ENCODE measurements around the gene INHBB. TPM values are rescaled to one million over a fixed set of nuclear protein-coding genes. Genes with fewer than 3 reads are reported as not detected.

INHBB gene
- total RNA-seq (1 to 10 TPM; 1.4 to 2.5 (median 2.0) TPM), polyA plus RNA-seq (2.4 TPM)
- long read RNA-seq, donor 1, partial matches to known transcripts: 0 of 1 reads
- long read RNA-seq, donor 1, other reads (novel, unspliced or antisense): 1 of 1 reads
- long read RNA-seq, donor 2, partial matches to known transcripts: 0 of 1 reads
- long read RNA-seq, donor 2, other reads (novel, unspliced or antisense): 1 of 1 reads
- long read RNA-seq, donor 3: 0 reads
- long read RNA-seq, donor 4, partial matches to known transcripts: 0 of 1 reads
- long read RNA-seq, donor 4, other reads (novel, unspliced or antisense): 1 of 1 reads

- WGBS: 2% methylated on average over 95 of the region's 99 CpGs
- DNase-seq: peak in 1 of 3 donors; percentile 66
- Histone ChIP-seq H3K9me3 (ENCODE audit: control insufficient read depth, low read length) (no peaks in the 10 kb centered on the region), H3K27ac (ENCODE audit: low read length) (no peak within 1 kb of the TSS), H3K4me1 (ENCODE audit: control insufficient read depth, insufficient read depth, low read length) (peaks cover 1% of the 10 kb centered on the region), H3K4me3 (ENCODE audit: low read length) (peak within 1 kb of the TSS; percentile 71), H3K27me3 (ENCODE audit: control insufficient read depth, insufficient read depth) (no peaks in the 10 kb centered on the region)
- ATAC-seq: no peak
- intact Hi-C loops (cut with DNase I): loop anchor here in 3 of 4 donors (5.0 to 10.0 kb wide), 5 partner anchors 169 to 739 kb away; no protein-coding TSS in a partner anchor
Observed at GRCh38 chr2:120346026-120346666, at the start of gene INHBB. TSS of gene INHBB (plus strand) at chr2:120346136. CDS start at chr2:120346189, 53 bp downstream.

DNA sequence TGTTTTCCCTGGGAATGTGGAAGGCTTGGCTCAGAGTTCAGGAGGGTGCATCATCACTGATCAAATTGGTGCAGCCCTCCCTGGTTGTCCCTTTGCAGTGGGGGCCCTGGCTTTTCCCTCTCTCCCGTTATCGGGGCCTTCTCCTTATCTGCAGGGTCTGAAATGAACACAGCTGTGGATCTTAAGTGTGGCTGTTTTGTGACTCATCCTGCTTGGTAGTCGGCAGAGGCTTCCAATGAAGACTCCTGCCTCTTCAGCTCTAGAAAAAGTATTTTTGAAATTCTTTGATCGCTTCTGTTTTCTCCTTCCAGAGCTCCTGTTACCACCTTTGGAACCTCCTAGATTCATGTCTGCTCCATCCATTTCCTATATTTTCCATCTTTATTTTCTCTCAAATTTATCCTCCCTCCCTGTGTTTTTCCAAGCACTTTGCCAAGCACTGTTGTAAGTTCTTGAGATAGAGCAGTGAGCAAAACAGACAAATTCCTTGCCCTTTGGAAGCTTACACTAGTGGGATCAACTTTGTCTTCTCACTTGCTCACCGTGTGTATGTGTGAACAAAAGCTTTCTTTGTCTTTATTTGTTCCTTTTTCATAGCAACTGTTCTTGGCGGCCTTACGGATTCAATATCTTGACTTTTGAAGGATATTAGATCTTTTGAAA lies 47.6 kb upstream of the INHBB start:
- WGBS: 63% methylated on average over 7 of the region's 7 CpGs
- Histone ChIP-seq H3K4me3 (ENCODE audit: low read length) (no peak overlapping the region), H3K27me3 (ENCODE audit: control insufficient read depth, insufficient read depth) (no peaks in the 10 kb centered on the region), H3K4me1 (ENCODE audit: control insufficient read depth, insufficient read depth, low read length) (no peaks in the 10 kb centered on the region), H3K9me3 (ENCODE audit: control insufficient read depth, low read length) (no peaks in the 10 kb centered on the region), H3K27ac (ENCODE audit: low read length) (no peak overlapping the region)
- DNase-seq (no peak), ATAC-seq (peak in 1 of 2 donors; percentile 44)
- intact Hi-C loops (cut with DNase I): no loop called here

GRCh38 chr2:120299004-120299403 lies 46.9 kb upstream of the INHBB start:
- 96% methylated on average over 9 of the region's 9 CpGs for WGBS

GRCh38 chr2:120299561-120299960 lies 46.4 kb upstream of the INHBB start:
- Histone ChIP-seq H3K27ac (ENCODE audit: low read length) (no peak overlapping the region), H3K27me3 (ENCODE audit: control insufficient read depth, insufficient read depth) (no peaks in the 10 kb centered on the region), H3K4me3 (ENCODE audit: low read length) (no peak overlapping the region), H3K9me3 (ENCODE audit: control insufficient read depth, low read length) (no peaks in the 10 kb centered on the region), H3K4me1 (ENCODE audit: control insufficient read depth, insufficient read depth, low read length) (no peaks in the 10 kb centered on the region)
- no peak for DNase-seq
- WGBS: 98% methylated on average over 6 of the region's 6 CpGs
- intact Hi-C loops (cut with DNase I): no loop called here
- no peak for ATAC-seq

More at GRCh38 chr2:120299004-120299403, 46.9 kb upstream of the INHBB start:
- no peak for ATAC-seq
- intact Hi-C loops (cut with DNase I): no loop called here
- H3K4me1 ChIP-seq (ENCODE audit: control insufficient read depth, insufficient read depth, low read length): no peaks in the 10 kb centered on the region
- H3K9me3 ChIP-seq (ENCODE audit: control insufficient read depth, low read length): no peaks in the 10 kb centered on the region
- no peak overlapping the region for H3K4me3 ChIP-seq (ENCODE audit: low read length)
- no peak overlapping the region for H3K27ac ChIP-seq (ENCODE audit: low read length)
- DNase-seq: no peak
- no peaks in the 10 kb centered on the region for H3K27me3 ChIP-seq (ENCODE audit: control insufficient read depth, insufficient read depth)

- Histone ChIP-seq H3K27me3 (ENCODE audit: control insufficient read depth, insufficient read depth) (no peaks in the 10 kb centered on the region), H3K9me3 (ENCODE audit: control insufficient read depth, low read length) (no peaks in the 10 kb centered on the region), H3K27ac (ENCODE audit: low read length) (no peak overlapping the region), H3K4me1 (ENCODE audit: control insufficient read depth, insufficient read depth, low read length) (no peaks in the 10 kb centered on the region), H3K4me3 (ENCODE audit: low read length) (no peak overlapping the region)
- DNase-seq (no peak), ATAC-seq (no peak)
- WGBS: 88% methylated on average over 10 of the region's 10 CpGs
- intact Hi-C loops (cut with DNase I): no loop called here
Observed at GRCh38 chr2:120300385-120300784, 45.6 kb upstream of the INHBB start.

DNA sequence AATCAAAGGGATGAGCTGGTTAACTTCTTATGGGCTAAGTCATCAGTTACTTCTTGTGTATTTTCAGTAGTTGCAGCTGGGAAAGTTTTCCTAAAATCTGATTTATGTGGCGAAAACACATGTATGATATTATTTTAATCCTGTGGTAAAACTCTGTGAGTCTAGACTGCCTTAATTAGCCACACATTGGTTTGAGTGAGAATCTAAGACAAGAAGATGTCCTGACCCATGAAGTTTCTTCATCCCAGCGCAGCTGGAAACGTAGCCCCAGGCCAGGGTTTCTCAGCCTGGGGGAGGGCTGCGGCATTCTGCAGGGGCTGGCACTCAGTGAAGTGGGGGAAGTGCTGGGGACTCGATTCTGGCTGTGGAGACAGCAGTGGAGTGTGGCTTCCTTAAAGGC lies 44.7 kb upstream of the INHBB start:
- no peak overlapping the region for H3K4me3 ChIP-seq (ENCODE audit: low read length)
- no peaks in the 10 kb centered on the region for H3K4me1 ChIP-seq (ENCODE audit: control insufficient read depth, insufficient read depth, low read length)
- no peak overlapping the region for H3K27ac ChIP-seq (ENCODE audit: low read length)
- no peak for ATAC-seq
- no peaks in the 10 kb centered on the region for H3K27me3 ChIP-seq (ENCODE audit: control insufficient read depth, insufficient read depth)
- no peak for DNase-seq
- no peaks in the 10 kb centered on the region for H3K9me3 ChIP-seq (ENCODE audit: control insufficient read depth, low read length)
- intact Hi-C loops (cut with DNase I): no loop called here
- 95% methylated on average over 5 of the region's 5 CpGs for WGBS

DNA sequence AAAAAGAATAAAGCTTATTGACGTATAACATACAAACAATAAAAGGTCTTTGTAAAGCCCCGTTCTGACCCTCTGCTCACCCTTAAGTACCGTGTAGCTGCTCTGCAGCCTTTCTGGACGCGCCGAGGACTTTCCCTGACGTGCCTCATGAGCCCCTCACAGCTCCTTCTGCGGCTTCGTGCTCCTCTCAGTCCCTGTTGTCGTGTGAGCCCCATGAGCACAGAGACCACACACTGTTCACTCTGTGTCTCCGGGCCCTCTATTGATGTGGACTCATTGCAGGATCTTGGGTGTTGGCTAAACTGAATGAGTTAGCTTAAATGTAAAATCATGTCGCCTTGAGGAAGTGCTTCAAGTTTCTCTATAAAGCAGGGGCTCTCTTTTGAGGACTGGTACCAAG lies 43.6 kb upstream of the INHBB start:
- WGBS: 91% methylated on average over 12 of the region's 12 CpGs
- Histone ChIP-seq H3K27me3 (ENCODE audit: control insufficient read depth, insufficient read depth) (no peaks in the 10 kb centered on the region), H3K4me1 (ENCODE audit: control insufficient read depth, insufficient read depth, low read length) (no peaks in the 10 kb centered on the region), H3K9me3 (ENCODE audit: control insufficient read depth, low read length) (no peaks in the 10 kb centered on the region), H3K4me3 (ENCODE audit: low read length) (no peak overlapping the region), H3K27ac (ENCODE audit: low read length) (no peak overlapping the region)
- ATAC-seq: no peak
- DNase-seq: no peak
- intact Hi-C loops (cut with DNase I): no loop called here

DNA sequence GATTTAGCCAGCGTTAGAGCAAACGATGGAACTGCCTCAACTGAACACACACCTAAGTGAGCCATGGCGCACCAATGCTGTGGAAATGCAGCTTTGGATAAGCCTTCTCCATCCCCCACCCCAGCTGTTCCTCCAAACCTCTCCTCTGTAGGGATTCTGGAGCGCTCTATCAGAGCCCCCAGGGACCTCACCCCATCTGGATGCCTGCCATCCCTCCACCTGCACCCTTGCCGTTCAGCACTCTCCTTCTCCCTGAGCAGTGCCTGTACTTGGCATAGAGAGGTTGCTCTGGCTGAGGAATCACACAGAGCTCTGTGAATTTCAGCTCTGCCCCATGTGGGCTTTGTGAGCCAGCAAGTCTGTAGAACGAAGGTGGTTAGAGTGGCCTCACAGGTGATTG lies 42.8 kb upstream of the INHBB start:
- intact Hi-C loops (cut with DNase I): no loop called here
- H3K4me1 ChIP-seq (ENCODE audit: control insufficient read depth, insufficient read depth, low read length): no peaks in the 10 kb centered on the region
- no peak for ATAC-seq
- no peaks in the 10 kb centered on the region for H3K27me3 ChIP-seq (ENCODE audit: control insufficient read depth, insufficient read depth)
- no peak overlapping the region for H3K27ac ChIP-seq (ENCODE audit: low read length)
- H3K4me3 ChIP-seq (ENCODE audit: low read length): no peak overlapping the region
- 79% methylated on average over 6 of the region's 6 CpGs for WGBS
- DNase-seq: no peak
- H3K9me3 ChIP-seq (ENCODE audit: control insufficient read depth, low read length): no peaks in the 10 kb centered on the region

DNA sequence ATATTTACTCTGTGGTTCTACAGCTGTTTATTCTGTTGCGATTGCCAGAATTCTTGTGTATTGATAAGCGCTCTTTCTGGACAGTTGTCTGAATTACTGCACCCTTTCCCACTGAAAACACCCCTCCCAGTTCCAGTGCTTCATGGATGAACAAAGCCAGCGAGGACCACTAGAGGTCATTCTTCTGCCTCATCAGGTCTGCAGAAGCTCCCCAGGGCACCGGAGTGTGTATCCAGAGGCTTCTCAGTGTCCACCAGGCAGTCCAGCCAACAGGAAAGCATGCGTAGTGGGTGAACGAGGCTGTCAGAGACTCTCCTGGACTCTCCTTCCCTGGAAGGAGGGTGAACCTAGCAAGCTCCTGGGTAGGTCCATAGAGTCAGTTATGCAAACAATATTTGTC lies 40.6 kb upstream of the INHBB start:
- peak in 1 of 2 donors; percentile 39 for ATAC-seq
- no peaks in the 10 kb centered on the region for H3K27me3 ChIP-seq (ENCODE audit: control insufficient read depth, insufficient read depth)
- no peak overlapping the region for H3K27ac ChIP-seq (ENCODE audit: low read length)
- intact Hi-C loops (cut with DNase I): no loop called here
- no peak for DNase-seq
- 50% methylated on average over 6 of the region's 6 CpGs for WGBS
- no peaks in the 10 kb centered on the region for H3K4me1 ChIP-seq (ENCODE audit: control insufficient read depth, insufficient read depth, low read length)
- no peak overlapping the region for H3K4me3 ChIP-seq (ENCODE audit: low read length)
- no peaks in the 10 kb centered on the region for H3K9me3 ChIP-seq (ENCODE audit: control insufficient read depth, low read length)

- Histone ChIP-seq H3K4me3 (ENCODE audit: low read length) (no peak overlapping the region), H3K9me3 (ENCODE audit: control insufficient read depth, low read length) (no peaks in the 10 kb centered on the region), H3K4me1 (ENCODE audit: control insufficient read depth, insufficient read depth, low read length) (no peaks in the 10 kb centered on the region), H3K27ac (ENCODE audit: low read length) (no peak overlapping the region), H3K27me3 (ENCODE audit: control insufficient read depth, insufficient read depth) (no peaks in the 10 kb centered on the region)
- intact Hi-C loops (cut with DNase I): no loop called here
- no peak for DNase-seq
- ATAC-seq: no peak
- 93% methylated on average over 5 of the region's 5 CpGs for WGBS
Observed at GRCh38 chr2:120305937-120306490, 39.9 kb upstream of the INHBB start.

- ATAC-seq (peak in 1 of 2 donors; percentile 32), DNase-seq (peak in 1 of 3 donors; percentile 38)
- no peak overlapping the region for H3K4me3 ChIP-seq (ENCODE audit: low read length)
- intact Hi-C loops (cut with DNase I): no loop called here
- no peaks in the 10 kb centered on the region for H3K27me3 ChIP-seq (ENCODE audit: control insufficient read depth, insufficient read depth)
- WGBS: 61% methylated on average over 7 of the region's 7 CpGs
- H3K27ac ChIP-seq (ENCODE audit: low read length): no peak overlapping the region
- H3K4me1 ChIP-seq (ENCODE audit: control insufficient read depth, insufficient read depth, low read length): no peaks in the 10 kb centered on the region
- no peaks in the 10 kb centered on the region for H3K9me3 ChIP-seq (ENCODE audit: control insufficient read depth, low read length)
Observed at GRCh38 chr2:120307482-120307881, 38.5 kb upstream of the INHBB start.
